GM12878 (cell line): ENCODE results near the gene CAMKMT. TPM values are rescaled to one million over a fixed set of nuclear protein-coding genes. Genes with fewer than 3 reads are reported as not detected.

Source experiments
- EED ChIP-seq: sonication (generic); IDR thresholded peaks from 2 replicates; pipeline ENCODE4 v1.6.1; 2016; ENCODE audit warnings: antibody characterized with exemption, low read depth
- EGR1 ChIP-seq, 2 experiments: IDR thresholded peaks; 1 replicate in 1 of 2; 2 replicates in 1 of 2; pipeline ENCODE4 v1.6.1; 2011 to 2012; ENCODE audit warnings: low read depth in 2 of 2, low read length in 2 of 2, borderline replicate concordance in 1 of 2, mild to moderate bottlenecking in 1 of 2, moderate library complexity in 1 of 2
- ETV6 ChIP-seq, 2 experiments: fragments of 450-650 bp in 1 of 2; IDR thresholded peaks in 1 of 2; conservative IDR thresholded peaks in 1 of 2; 2 replicates each; pipeline ENCODE4 v1.6.1; 2014; ENCODE audit warnings: antibody characterized with exemption in 1 of 2, borderline replicate concordance in 1 of 2, low read depth in 1 of 2, mild to moderate bottlenecking in 1 of 2, moderate library complexity in 1 of 2
- JUND ChIP-seq: IDR thresholded peaks from 2 replicates; pipeline ENCODE4 v1.6.1; 2012; ENCODE audit warnings: low read depth, mild to moderate bottlenecking, low read length, improper control_type of control experiment, moderate library complexity
- MEF2A ChIP-seq: IDR thresholded peaks from 2 replicates; pipeline ENCODE4 v1.6.1; 2011; ENCODE audit warnings: low read depth, mild to moderate bottlenecking, low read length, moderate library complexity; ENCODE audit not compliant: insufficient read depth
- NFYA ChIP-seq: IDR thresholded peaks from 2 replicates; pipeline ENCODE4 v1.6.1; 2011; ENCODE audit warnings: low read depth, mild to moderate bottlenecking, low read length, improper control_type of control experiment, borderline replicate concordance
- NR2F1 ChIP-seq: fragments of 450-650 bp; conservative IDR thresholded peaks from 2 replicates; pipeline ENCODE4 v1.6.1; 2017; ENCODE audit warnings: mild to moderate bottlenecking
- RELA ChIP-seq: fragments of 450-650 bp; IDR thresholded peaks from 2 replicates; pipeline ENCODE4 v1.8.0; 2014; ENCODE audit warnings: borderline replicate concordance; ENCODE audit not compliant: partially characterized antibody
- SIN3A ChIP-seq: IDR thresholded peaks from 2 replicates; pipeline ENCODE4 v1.6.1; 2012; ENCODE audit warnings: low read depth, low read length, improper control_type of control experiment
- polyA plus RNA-seq, 11 experiments: library from polyadenylated mRNA; depleted of rRNA in 4 of 11; unstranded in 6 of 11; stranded (reverse) in 5 of 11; fragments of >200 nt; fragmentation: Nextera tagmentation in 4 of 11; fragmentation: Illumina TruSeq in 1 of 11; extraction: Ambion mirVana in 4 of 11; extraction: Trizol in 1 of 11; gene quantifications; 1 replicate in 1 of 11; 2 replicates in 10 of 11; pipeline versions ENCODE4 v1.2.1 to v1.2.3, GENCODE V29; 2011 to 2016; ENCODE audit warnings: inconsistent platforms in 2 of 11, missing spikeins in 2 of 11, low read depth in 1 of 11
- total RNA-seq, 4 experiments: library from RNA; depleted of rRNA in 3 of 4; stranded (reverse); fragments of >200 nt in 3 of 4; fragmentation: Illumina TruSeq in 1 of 4; extraction: Trizol in 1 of 4; gene quantifications; 2 replicates each; pipeline versions ENCODE4 v1.2.1 to v1.2.3, GENCODE V29; 2013 to 2021
- TF ChIP-seq, protein P1 (sequence below): fragments of 450-650 bp; IDR thresholded peaks from 2 replicates; pipeline ENCODE4 v1.6.1; 2017; ENCODE audit warnings: mild to moderate bottlenecking
- TF ChIP-seq, protein P2 (sequence below): fragments of 450-650 bp; IDR thresholded peaks from 2 replicates; pipeline ENCODE4 v1.6.1; 2018; ENCODE audit warnings: mild to moderate bottlenecking, low read depth, moderate library complexity; ENCODE audit not compliant: partially characterized antibody
- TF ChIP-seq, protein P3 (sequence below), 3 experiments: IDR thresholded peaks in 2 of 3; conservative IDR thresholded peaks in 1 of 3; 2 replicates each; pipeline ENCODE4 v1.5.1; 2011; ENCODE audit warnings: low read depth in 3 of 3, low read length in 3 of 3, mild to moderate bottlenecking in 3 of 3, control low read depth in 2 of 3, moderate library complexity in 2 of 3, inconsistent platforms in 1 of 3, mixed read lengths in 1 of 3; ENCODE audit not compliant: control insufficient read depth in 2 of 3, insufficient read depth in 1 of 3; ENCODE audit errors: extremely low read depth in 1 of 3
- TF ChIP-seq, protein P4 (sequence below): IDR thresholded peaks from 2 replicates; pipeline ENCODE4 v1.6.1; 2011; ENCODE audit warnings: low read depth, mild to moderate bottlenecking, low read length, moderate library complexity, borderline replicate concordance; ENCODE audit errors: extremely low read depth
- TF ChIP-seq, protein P5 (sequence below): IDR thresholded peaks from 2 replicates; pipeline ENCODE4 v1.6.1; 2012; ENCODE audit warnings: low read depth, low read length, improper control_type of control experiment
- TF ChIP-seq, protein P6 (sequence below): fragments of 450-650 bp; IDR thresholded peaks from 2 replicates; pipeline ENCODE4 v1.6.1; 2017; ENCODE audit warnings: mild to moderate bottlenecking, low read depth, inconsistent platforms; ENCODE audit not compliant: poor library complexity, severe bottlenecking

CAMKMT gene
- total and polyA plus RNA-seq, 10 of the 15 experiments (the other 5 are each of a cell fraction or from before 2014, with no cell fraction given): 2.7 to 16.0 (median 11.8) TPM

DNA sequence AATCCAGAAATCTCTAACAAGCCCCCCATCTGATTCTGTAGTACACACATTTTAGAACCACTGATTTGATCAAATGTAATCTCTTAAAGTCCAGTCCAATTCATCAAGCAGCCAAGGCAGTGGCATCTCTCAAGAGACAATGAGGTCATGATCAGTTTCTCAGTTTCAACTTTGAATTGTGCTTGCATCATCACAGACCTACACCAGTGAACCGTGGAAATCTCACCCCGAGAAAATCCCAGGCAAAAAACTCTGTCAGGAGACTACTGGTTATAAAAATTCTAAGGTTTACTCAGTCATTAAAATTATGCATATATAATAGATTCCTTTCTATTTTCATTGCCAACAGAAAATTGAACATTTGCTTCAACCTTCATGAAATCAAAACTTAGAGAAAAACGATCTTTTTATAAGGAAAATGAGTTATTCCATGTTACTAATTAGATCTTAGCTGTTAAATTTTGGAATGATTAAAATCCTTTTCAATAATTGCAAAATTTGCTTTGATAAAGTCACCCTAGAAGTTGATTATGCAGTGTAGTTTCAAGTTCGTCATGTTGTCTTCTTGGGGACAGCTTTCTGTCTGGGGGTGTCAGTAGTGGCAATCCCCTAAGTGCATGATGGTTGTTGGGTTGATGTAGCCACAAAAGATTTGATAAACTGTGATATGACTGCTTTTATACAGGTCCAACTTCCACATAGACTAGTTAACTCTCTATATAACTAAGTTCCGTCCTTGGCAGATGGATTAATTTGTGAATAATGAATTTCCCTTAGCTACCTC is 235.0 kb downstream of the CAMKMT start (continued):
- TF ChIP-seq, protein P1, sequence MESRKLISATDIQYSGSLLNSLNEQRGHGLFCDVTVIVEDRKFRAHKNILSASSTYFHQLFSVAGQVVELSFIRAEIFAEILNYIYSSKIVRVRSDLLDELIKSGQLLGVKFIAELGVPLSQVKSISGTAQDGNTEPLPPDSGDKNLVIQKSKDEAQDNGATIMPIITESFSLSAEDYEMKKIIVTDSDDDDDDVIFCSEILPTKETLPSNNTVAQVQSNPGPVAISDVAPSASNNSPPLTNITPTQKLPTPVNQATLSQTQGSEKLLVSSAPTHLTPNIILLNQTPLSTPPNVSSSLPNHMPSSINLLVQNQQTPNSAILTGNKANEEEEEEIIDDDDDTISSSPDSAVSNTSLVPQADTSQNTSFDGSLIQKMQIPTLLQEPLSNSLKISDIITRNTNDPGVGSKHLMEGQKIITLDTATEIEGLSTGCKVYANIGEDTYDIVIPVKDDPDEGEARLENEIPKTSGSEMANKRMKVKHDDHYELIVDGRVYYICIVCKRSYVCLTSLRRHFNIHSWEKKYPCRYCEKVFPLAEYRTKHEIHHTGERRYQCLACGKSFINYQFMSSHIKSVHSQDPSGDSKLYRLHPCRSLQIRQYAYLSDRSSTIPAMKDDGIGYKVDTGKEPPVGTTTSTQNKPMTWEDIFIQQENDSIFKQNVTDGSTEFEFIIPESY: no peak
- no peak for TF ChIP-seq ETV6 (conservative IDR thresholded peaks at IDR 0.05 in 1 of 2, IDR thresholded peaks at IDR 0.05 in 1 of 2; ENCODE audit: borderline replicate concordance in 1 of 2, low read depth in 1 of 2)
- TF ChIP-seq JUND: 0 out of 2 replicates have a peak, but pooled peaks have one; percentile 15
- no peak; the same call in 1 of the 2 replicates for TF ChIP-seq EED
- no peak for TF ChIP-seq EGR1 (IDR thresholded peaks at IDR 0.05; ENCODE audit: borderline replicate concordance in 1 of 2, low read depth in 2 of 2, low read length in 2 of 2)
- TF ChIP-seq MEF2A: no peak
- TF ChIP-seq, protein P2, sequence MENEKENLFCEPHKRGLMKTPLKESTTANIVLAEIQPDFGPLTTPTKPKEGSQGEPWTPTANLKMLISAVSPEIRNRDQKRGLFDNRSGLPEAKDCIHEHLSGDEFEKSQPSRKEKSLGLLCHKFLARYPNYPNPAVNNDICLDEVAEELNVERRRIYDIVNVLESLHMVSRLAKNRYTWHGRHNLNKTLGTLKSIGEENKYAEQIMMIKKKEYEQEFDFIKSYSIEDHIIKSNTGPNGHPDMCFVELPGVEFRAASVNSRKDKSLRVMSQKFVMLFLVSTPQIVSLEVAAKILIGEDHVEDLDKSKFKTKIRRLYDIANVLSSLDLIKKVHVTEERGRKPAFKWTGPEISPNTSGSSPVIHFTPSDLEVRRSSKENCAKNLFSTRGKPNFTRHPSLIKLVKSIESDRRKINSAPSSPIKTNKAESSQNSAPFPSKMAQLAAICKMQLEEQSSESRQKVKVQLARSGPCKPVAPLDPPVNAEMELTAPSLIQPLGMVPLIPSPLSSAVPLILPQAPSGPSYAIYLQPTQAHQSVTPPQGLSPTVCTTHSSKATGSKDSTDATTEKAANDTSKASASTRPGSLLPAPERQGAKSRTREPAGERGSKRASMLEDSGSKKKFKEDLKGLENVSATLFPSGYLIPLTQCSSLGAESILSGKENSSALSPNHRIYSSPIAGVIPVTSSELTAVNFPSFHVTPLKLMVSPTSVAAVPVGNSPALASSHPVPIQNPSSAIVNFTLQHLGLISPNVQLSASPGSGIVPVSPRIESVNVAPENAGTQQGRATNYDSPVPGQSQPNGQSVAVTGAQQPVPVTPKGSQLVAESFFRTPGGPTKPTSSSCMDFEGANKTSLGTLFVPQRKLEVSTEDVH: no peak
- peak; percentile 42; the same call in 1 of the 2 replicates for TF ChIP-seq NR2F1
- no peak for TF ChIP-seq SIN3A
- TF ChIP-seq, protein P3, sequence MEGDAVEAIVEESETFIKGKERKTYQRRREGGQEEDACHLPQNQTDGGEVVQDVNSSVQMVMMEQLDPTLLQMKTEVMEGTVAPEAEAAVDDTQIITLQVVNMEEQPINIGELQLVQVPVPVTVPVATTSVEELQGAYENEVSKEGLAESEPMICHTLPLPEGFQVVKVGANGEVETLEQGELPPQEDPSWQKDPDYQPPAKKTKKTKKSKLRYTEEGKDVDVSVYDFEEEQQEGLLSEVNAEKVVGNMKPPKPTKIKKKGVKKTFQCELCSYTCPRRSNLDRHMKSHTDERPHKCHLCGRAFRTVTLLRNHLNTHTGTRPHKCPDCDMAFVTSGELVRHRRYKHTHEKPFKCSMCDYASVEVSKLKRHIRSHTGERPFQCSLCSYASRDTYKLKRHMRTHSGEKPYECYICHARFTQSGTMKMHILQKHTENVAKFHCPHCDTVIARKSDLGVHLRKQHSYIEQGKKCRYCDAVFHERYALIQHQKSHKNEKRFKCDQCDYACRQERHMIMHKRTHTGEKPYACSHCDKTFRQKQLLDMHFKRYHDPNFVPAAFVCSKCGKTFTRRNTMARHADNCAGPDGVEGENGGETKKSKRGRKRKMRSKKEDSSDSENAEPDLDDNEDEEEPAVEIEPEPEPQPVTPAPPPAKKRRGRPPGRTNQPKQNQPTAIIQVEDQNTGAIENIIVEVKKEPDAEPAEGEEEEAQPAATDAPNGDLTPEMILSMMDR (IDR thresholded peaks at IDR 0.05 in 2 of 3, conservative IDR thresholded peaks at IDR 0.05 in 1 of 3; ENCODE audit: control insufficient read depth in 2 of 3, extremely low read depth in 1 of 3, insufficient read depth in 1 of 3, low read depth in 3 of 3, low read length in 3 of 3): no peak
- TF ChIP-seq RELA: no peak
- TF ChIP-seq, protein P4, sequence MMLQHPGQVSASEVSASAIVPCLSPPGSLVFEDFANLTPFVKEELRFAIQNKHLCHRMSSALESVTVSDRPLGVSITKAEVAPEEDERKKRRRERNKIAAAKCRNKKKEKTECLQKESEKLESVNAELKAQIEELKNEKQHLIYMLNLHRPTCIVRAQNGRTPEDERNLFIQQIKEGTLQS: no peak
- TF ChIP-seq, protein P5, sequence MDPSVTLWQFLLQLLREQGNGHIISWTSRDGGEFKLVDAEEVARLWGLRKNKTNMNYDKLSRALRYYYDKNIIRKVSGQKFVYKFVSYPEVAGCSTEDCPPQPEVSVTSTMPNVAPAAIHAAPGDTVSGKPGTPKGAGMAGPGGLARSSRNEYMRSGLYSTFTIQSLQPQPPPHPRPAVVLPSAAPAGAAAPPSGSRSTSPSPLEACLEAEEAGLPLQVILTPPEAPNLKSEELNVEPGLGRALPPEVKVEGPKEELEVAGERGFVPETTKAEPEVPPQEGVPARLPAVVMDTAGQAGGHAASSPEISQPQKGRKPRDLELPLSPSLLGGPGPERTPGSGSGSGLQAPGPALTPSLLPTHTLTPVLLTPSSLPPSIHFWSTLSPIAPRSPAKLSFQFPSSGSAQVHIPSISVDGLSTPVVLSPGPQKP: no peak
- TF ChIP-seq NFYA: no peak
- TF ChIP-seq, protein P6, sequence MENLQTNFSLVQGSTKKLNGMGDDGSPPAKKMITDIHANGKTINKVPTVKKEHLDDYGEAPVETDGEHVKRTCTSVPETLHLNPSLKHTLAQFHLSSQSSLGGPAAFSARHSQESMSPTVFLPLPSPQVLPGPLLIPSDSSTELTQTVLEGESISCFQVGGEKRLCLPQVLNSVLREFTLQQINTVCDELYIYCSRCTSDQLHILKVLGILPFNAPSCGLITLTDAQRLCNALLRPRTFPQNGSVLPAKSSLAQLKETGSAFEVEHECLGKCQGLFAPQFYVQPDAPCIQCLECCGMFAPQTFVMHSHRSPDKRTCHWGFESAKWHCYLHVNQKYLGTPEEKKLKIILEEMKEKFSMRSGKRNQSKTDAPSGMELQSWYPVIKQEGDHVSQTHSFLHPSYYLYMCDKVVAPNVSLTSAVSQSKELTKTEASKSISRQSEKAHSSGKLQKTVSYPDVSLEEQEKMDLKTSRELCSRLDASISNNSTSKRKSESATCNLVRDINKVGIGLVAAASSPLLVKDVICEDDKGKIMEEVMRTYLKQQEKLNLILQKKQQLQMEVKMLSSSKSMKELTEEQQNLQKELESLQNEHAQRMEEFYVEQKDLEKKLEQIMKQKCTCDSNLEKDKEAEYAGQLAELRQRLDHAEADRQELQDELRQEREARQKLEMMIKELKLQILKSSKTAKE: peak; percentile 37
